ENCODE measurements around the gene GABBR2. TPM values are rescaled to one million over a fixed set of nuclear protein-coding genes. Genes with fewer than 3 reads are reported as not detected.

The GABBR2 gene
- total RNA-seq, 2 donors from 2014 or later: 1.2 to 1.3 TPM

DNA sequence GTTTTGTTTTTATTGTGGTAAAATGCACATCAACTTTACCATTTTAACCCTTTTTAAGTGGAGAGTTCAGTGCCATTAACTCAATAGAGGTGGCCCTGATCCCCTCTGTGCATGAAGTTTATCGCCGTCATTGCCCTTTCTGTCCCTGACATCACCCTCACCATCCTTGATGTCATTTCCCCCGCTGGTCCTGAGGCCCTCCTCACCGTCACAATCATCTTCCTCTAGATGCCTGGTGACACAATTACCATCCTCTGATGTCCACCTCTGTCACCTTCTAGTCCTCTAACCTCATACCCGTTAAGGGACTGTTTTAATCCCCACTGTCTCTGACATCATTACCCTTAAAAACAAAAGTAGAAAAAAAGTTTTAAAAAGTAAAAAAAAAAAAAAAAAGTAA is 340.8 kb downstream of the GABBR2 start:
- Mint-ChIP-seq H3K4me1 (peaks cover 3% of the 10 kb centered on the region), H3K4me3 (no peak overlapping the region), H3K27me3 (ENCODE audit: insufficient read depth) (no peaks in the 10 kb centered on the region), H3K27ac (no peak overlapping the region), H3K36me3 (ENCODE audit: low read depth) (peaks cover 4% of the 10 kb centered on the region), H3K9me3 (peaks cover 24% of the 10 kb centered on the region)
- DNase-seq: no peak
- no peak overlapping the region for H3K4me3 ChIP-seq (ENCODE audit: low read length)
- 83 to 94% methylated on average over 1 to 5 of the region's 5 CpGs for WGBS, 2 experiments (ENCODE audit: insufficient coverage in 1 of 2, insufficient read length in 1 of 2)
- no peaks in the 10 kb centered on the region for H3K27me3 ChIP-seq (ENCODE audit: control insufficient read depth, insufficient read depth, low read length, poor library complexity, severe bottlenecking)
- no peaks in the 10 kb centered on the region for H3K36me3 ChIP-seq (ENCODE audit: control insufficient read depth, insufficient read depth, low read length)
- no peaks in the 10 kb centered on the region for H3K4me1 ChIP-seq (ENCODE audit: control insufficient read depth, insufficient read depth, low read length)
- TF ChIP-seq, protein P1, sequence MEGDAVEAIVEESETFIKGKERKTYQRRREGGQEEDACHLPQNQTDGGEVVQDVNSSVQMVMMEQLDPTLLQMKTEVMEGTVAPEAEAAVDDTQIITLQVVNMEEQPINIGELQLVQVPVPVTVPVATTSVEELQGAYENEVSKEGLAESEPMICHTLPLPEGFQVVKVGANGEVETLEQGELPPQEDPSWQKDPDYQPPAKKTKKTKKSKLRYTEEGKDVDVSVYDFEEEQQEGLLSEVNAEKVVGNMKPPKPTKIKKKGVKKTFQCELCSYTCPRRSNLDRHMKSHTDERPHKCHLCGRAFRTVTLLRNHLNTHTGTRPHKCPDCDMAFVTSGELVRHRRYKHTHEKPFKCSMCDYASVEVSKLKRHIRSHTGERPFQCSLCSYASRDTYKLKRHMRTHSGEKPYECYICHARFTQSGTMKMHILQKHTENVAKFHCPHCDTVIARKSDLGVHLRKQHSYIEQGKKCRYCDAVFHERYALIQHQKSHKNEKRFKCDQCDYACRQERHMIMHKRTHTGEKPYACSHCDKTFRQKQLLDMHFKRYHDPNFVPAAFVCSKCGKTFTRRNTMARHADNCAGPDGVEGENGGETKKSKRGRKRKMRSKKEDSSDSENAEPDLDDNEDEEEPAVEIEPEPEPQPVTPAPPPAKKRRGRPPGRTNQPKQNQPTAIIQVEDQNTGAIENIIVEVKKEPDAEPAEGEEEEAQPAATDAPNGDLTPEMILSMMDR (conservative IDR thresholded peaks at IDR 0.05): no peak
- no peak overlapping the region for H3K27ac ChIP-seq (ENCODE audit: low read depth, low read length)
- no peak overlapping the region for H3K9ac ChIP-seq (ENCODE audit: extremely low read depth, low read length, poor library complexity, severe bottlenecking)
- H3K9me3 ChIP-seq (ENCODE audit: control insufficient read depth, low read length): peaks cover 25% of the 10 kb centered on the region

DNA sequence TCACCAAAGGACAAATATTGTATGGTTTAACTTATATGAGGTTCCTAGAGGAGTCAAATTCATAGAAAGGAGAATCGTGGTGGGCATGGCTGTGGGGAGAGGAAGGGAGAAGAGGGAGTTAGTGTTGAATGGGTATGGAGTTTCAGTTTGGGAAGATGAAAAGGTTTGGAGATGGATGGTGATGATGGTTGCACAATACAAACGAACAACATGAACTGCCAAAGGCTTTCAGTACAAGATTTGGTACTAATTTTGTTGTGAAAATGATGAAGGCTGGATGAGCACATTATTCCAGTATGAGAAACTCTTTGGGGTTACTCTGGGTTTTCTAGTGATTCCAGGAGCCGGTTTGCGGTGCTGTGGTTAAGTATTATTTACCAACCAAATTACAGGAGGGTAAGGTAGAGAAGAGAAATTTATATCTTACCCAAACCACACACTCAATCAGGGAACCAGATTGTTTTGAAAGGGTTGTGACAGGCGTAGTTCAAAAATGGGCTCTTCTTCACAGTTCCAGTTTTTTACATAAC is 341.3 kb downstream of the GABBR2 start:
- no peak for DNase-seq
- H3K4me1 Mint-ChIP-seq: peaks cover 8% of the 10 kb centered on the region
- H3K4me3 Mint-ChIP-seq: no peak overlapping the region
- TF ChIP-seq, protein P1 (conservative IDR thresholded peaks at IDR 0.05): no peak
- H3K27ac Mint-ChIP-seq: no peak overlapping the region
- peaks cover 25% of the 10 kb centered on the region for H3K9me3 ChIP-seq (ENCODE audit: control insufficient read depth, low read length)
- no peak overlapping the region for H3K4me3 ChIP-seq (ENCODE audit: low read length)
- peaks cover 24% of the 10 kb centered on the region for H3K9me3 Mint-ChIP-seq
- peaks cover 4% of the 10 kb centered on the region for H3K36me3 Mint-ChIP-seq (ENCODE audit: low read depth)
- H3K27me3 ChIP-seq (ENCODE audit: control insufficient read depth, insufficient read depth, low read length, poor library complexity, severe bottlenecking): no peaks in the 10 kb centered on the region
- H3K27ac ChIP-seq (ENCODE audit: low read depth, low read length): no peak overlapping the region
- H3K27me3 Mint-ChIP-seq (ENCODE audit: insufficient read depth): no peaks in the 10 kb centered on the region
- no peaks in the 10 kb centered on the region for H3K4me1 ChIP-seq (ENCODE audit: control insufficient read depth, insufficient read depth, low read length)
- 83 to 93% methylated on average over 1 to 5 of the region's 5 CpGs for WGBS, 2 experiments (ENCODE audit: insufficient coverage in 1 of 2, insufficient read length in 1 of 2)
- no peaks in the 10 kb centered on the region for H3K36me3 ChIP-seq (ENCODE audit: control insufficient read depth, insufficient read depth, low read length)
- no peak overlapping the region for H3K9ac ChIP-seq (ENCODE audit: extremely low read depth, low read length, poor library complexity, severe bottlenecking)

DNA sequence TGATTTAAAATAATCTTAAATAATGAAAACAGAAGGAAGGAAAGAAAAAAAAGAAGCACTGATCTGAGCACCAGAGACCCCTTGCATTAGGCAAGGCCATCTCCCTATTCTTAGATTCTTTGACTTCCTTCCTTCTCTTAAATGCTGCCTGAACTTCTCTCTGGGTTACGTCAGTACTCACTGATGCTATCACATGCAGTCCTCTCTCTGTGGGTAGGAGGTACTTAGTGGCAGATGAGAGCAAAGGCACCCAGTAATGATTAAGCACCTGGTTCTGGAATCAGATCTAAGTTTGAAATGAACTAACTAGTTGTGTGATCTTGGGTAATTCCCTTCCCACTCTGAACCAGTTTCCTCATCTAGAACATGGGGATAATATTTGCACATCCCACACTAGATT is 343.0 kb downstream of the GABBR2 start:
- no peaks in the 10 kb centered on the region for H3K4me1 ChIP-seq (ENCODE audit: control insufficient read depth, insufficient read depth, low read length)
- H3K4me3 ChIP-seq (ENCODE audit: low read length): peak overlapping the region; percentile 69
- TF ChIP-seq, protein P1 (conservative IDR thresholded peaks at IDR 0.05): no peak
- no peak overlapping the region for H3K27ac ChIP-seq (ENCODE audit: low read depth, low read length)
- no peak for DNase-seq
- Mint-ChIP-seq H3K4me1 (peaks cover 17% of the 10 kb centered on the region), H3K27me3 (ENCODE audit: insufficient read depth) (no peaks in the 10 kb centered on the region), H3K27ac (no peak overlapping the region), H3K9me3 (peaks cover 24% of the 10 kb centered on the region), H3K4me3 (no peak overlapping the region), H3K36me3 (ENCODE audit: low read depth) (peaks cover 4% of the 10 kb centered on the region)
- no peaks in the 10 kb centered on the region for H3K36me3 ChIP-seq (ENCODE audit: control insufficient read depth, insufficient read depth, low read length)
- H3K9me3 ChIP-seq (ENCODE audit: control insufficient read depth, low read length): peaks cover 25% of the 10 kb centered on the region
- H3K27me3 ChIP-seq (ENCODE audit: control insufficient read depth, insufficient read depth, low read length, poor library complexity, severe bottlenecking): no peaks in the 10 kb centered on the region
- no peak overlapping the region for H3K9ac ChIP-seq (ENCODE audit: extremely low read depth, low read length, poor library complexity, severe bottlenecking)
- WGBS, 2 experiments (ENCODE audit: insufficient coverage in 1 of 2, insufficient read length in 1 of 2): 94 to 100% methylated on average over 1 of the region's 1 CpG
